ENCODE data around the gene ENPP1. TPM values are rescaled to one million over a fixed set of nuclear protein-coding genes. Genes with fewer than 3 reads are reported as not detected.

The ENPP1 gene
- total RNA-seq = not detected

GRCh38 chr6:131807644-131808459 is at the start of gene ENPP1:
ENPP1 (plus strand) TSS chr6:131808020; CDS start chr6:131808036, 16 bp downstream.
- peak; percentile 28 for DNase-seq

- DNase-seq = no peak
Observed at GRCh38 chr6:131758920-131759319, 48.9 kb upstream of the ENPP1 start.

- DNase-seq = no peak
Observed at GRCh38 chr6:131761060-131761761, 46.6 kb upstream of the ENPP1 start.

- no peak for DNase-seq
Observed at GRCh38 chr6:131761762-131762067, 46.1 kb upstream of the ENPP1 start.

GRCh38 chr6:131762984-131763383 is 44.8 kb upstream of the ENPP1 start:
- no peak for DNase-seq

- DNase-seq = no peak
Observed at GRCh38 chr6:131763749-131764148, 44.1 kb upstream of the ENPP1 start.

GRCh38 chr6:131764350-131764749 is 43.5 kb upstream of the ENPP1 start:
- no peak for DNase-seq

GRCh38 chr6:131765081-131765803 is 42.6 kb upstream of the ENPP1 start:
- DNase-seq = no peak

GRCh38 chr6:131765804-131766135 is 42.0 kb upstream of the ENPP1 start:
- DNase-seq = no peak

GRCh38 chr6:131766631-131767030 is 41.2 kb upstream of the ENPP1 start:
- DNase-seq = no peak

- no peak for DNase-seq
Observed at GRCh38 chr6:131768964-131769363, 38.9 kb upstream of the ENPP1 start.

- no peak for DNase-seq
Observed at GRCh38 chr6:131769385-131770141, 38.3 kb upstream of the ENPP1 start.

- DNase-seq = no peak
Observed at GRCh38 chr6:131770776-131771175, 37.0 kb upstream of the ENPP1 start.

- DNase-seq = no peak
Observed at GRCh38 chr6:131773284-131773950, 34.4 kb upstream of the ENPP1 start.

GRCh38 chr6:131775886-131776285 is 31.9 kb upstream of the ENPP1 start:
- no peak for DNase-seq

GRCh38 chr6:131776985-131777384 is 30.8 kb upstream of the ENPP1 start:
- no peak for DNase-seq

GRCh38 chr6:131778169-131778568 is 29.7 kb upstream of the ENPP1 start:
- no peak for DNase-seq

GRCh38 chr6:131779304-131779703 is 28.5 kb upstream of the ENPP1 start:
- no peak for DNase-seq

GRCh38 chr6:131780600-131780999 is 27.2 kb upstream of the ENPP1 start:
- DNase-seq = no peak

- DNase-seq = no peak
Observed at GRCh38 chr6:131781687-131782086, 26.1 kb upstream of the ENPP1 start.

GRCh38 chr6:131782764-131783163 is 25.1 kb upstream of the ENPP1 start:
- no peak for DNase-seq

- no peak for DNase-seq
Observed at GRCh38 chr6:131784561-131784960, 23.3 kb upstream of the ENPP1 start.

GRCh38 chr6:131787079-131787478 is 20.7 kb upstream of the ENPP1 start:
- DNase-seq = no peak

Data from effector CD4-positive, alpha-beta T cell (primary cell).